Measurements from ENCODE around the gene CPNE9.

The CPNE9 gene

DNA sequence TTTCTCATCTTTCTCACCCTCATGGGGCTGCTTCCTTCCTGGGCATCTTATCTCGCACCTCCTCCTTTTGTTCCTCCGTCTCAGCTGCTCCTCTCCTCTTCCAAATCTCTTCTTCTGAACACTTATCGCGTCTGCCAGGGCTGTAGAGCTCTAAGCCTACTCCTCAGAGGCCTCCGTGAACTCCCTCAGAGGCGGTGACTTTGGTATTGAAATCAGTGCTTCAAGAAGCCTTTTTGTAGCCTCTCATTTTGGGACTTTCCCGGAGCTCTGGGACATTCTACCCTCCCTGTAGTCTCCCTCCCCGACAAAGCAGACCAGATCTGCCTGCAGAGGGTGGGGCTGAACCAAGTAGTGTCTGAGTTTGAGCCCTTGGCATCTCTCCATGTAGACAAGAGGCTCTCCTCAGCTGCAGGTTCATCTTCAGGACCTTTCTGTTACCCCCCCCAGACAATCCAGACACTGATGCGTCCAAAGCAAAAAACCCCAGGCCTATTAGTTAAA lies 17.5 kb upstream of the CPNE9 start:
- no peak overlapping the region for H3K4me3 ChIP-seq (ENCODE audit: control insufficient read depth, low read depth, low read length)
- no peak for DNase-seq (ENCODE audit: low read depth)
- TF ChIP-seq, protein P1, sequence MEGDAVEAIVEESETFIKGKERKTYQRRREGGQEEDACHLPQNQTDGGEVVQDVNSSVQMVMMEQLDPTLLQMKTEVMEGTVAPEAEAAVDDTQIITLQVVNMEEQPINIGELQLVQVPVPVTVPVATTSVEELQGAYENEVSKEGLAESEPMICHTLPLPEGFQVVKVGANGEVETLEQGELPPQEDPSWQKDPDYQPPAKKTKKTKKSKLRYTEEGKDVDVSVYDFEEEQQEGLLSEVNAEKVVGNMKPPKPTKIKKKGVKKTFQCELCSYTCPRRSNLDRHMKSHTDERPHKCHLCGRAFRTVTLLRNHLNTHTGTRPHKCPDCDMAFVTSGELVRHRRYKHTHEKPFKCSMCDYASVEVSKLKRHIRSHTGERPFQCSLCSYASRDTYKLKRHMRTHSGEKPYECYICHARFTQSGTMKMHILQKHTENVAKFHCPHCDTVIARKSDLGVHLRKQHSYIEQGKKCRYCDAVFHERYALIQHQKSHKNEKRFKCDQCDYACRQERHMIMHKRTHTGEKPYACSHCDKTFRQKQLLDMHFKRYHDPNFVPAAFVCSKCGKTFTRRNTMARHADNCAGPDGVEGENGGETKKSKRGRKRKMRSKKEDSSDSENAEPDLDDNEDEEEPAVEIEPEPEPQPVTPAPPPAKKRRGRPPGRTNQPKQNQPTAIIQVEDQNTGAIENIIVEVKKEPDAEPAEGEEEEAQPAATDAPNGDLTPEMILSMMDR (IDR thresholded peaks at IDR 0.05; ENCODE audit: control insufficient read depth, insufficient read depth, low read depth, low read length, missing control alignments), result no peak

DNA sequence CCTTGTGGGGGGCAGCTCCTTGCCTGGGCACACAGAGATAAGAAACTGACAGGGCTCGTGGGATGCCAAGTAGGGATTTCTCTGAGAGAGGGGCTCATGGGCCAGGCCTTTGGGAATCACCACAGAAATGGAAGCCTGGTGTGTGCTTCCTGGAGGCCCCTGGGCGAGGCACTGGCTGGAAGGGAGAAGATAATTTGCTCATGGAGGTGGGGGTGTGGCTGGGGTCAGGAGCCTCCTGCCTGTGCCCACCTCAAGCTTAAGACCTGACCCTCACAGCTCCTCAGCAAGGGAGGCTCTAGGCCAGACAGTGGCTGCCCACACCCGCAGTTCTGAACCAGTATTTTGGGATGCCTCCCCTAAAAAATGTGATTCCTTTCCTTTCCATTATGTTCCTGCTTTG lies 16.9 kb upstream of the CPNE9 start:
- TF ChIP-seq, protein P1 (IDR thresholded peaks at IDR 0.05; ENCODE audit: control insufficient read depth, insufficient read depth, low read depth, low read length, missing control alignments), result no peak
- DNase-seq (ENCODE audit: low read depth), result no peak

DNA sequence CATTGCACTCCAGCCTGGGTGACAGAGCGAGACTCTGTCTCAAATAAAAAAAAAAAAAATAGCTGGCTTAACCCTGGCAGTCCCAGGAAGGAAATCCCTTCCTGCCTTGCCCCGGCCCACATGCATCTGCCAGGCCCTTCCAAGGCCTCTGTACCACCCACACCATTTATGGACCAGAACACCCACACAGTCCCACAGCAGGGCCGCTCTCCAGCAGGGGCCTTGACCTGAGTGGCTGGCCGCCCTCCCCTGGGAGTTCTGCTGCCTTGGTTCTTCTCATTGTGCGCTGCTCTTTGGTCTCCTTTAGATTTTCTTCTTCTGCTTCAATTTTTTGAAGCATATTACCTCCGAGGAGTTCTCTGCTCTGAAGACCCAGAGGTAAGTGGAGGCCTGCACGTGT lies 16.1 kb upstream of the CPNE9 start:
- no peak for DNase-seq (ENCODE audit: low read depth)
- TF ChIP-seq, protein P1 (IDR thresholded peaks at IDR 0.05; ENCODE audit: control insufficient read depth, insufficient read depth, low read depth, low read length, missing control alignments), result no peak
- no peak overlapping the region for H3K4me3 ChIP-seq (ENCODE audit: control insufficient read depth, low read depth, low read length)

More for the DNA sequence above, 16.9 kb upstream of the CPNE9 start:
- no peak overlapping the region for H3K4me3 ChIP-seq (ENCODE audit: control insufficient read depth, low read depth, low read length)

DNA sequence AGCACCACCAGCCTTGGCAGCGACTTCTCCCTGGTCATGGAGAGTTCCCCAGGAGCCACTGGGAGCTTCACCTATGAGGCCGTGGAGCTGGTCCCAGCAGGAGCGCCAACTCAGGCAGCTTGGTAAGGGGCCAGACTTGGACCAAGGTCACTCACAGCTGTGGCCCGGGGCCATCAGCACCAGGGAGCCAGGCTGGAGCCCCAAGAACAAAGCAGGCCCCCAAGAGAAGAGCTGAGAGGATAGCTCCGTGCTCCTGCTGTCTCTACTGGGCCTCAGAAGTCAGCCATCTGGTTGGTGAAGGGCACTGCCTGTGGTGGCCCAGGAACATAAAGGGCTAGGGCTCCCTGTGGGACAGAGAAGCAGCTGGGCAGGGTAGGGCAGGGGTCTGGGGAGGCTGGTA lies 14.7 kb upstream of the CPNE9 start:
- TF ChIP-seq, protein P1 (IDR thresholded peaks at IDR 0.05; ENCODE audit: control insufficient read depth, insufficient read depth, low read depth, low read length, missing control alignments), result no peak
- H3K4me3 ChIP-seq (ENCODE audit: control insufficient read depth, low read depth, low read length), result no peak overlapping the region
- no peak for DNase-seq (ENCODE audit: low read depth)

DNA sequence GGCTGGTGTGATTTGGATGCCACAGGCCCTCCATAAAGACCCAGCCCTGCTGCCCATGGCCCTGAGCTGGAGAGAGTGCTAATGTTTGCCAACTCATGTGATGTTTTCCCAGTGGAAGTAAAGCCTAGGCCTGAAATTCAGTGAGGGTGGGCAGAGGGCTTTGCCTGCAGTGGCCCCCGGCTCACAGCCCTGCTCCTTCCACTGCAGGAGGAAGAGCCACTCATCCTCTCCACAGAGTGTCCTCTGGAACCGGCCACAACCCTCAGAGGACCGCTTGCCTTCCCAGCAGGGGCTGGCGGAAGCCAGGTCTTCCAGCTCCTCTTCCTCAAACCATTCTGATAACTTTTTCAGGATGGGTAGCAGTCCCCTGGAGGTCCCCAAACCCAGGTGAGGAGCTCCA lies 13.9 kb upstream of the CPNE9 start:
- DNase-seq (ENCODE audit: low read depth), result no peak
- H3K4me3 ChIP-seq (ENCODE audit: control insufficient read depth, low read depth, low read length), result no peak overlapping the region
- TF ChIP-seq, protein P1 (IDR thresholded peaks at IDR 0.05; ENCODE audit: control insufficient read depth, insufficient read depth, low read depth, low read length, missing control alignments), result no peak

DNA sequence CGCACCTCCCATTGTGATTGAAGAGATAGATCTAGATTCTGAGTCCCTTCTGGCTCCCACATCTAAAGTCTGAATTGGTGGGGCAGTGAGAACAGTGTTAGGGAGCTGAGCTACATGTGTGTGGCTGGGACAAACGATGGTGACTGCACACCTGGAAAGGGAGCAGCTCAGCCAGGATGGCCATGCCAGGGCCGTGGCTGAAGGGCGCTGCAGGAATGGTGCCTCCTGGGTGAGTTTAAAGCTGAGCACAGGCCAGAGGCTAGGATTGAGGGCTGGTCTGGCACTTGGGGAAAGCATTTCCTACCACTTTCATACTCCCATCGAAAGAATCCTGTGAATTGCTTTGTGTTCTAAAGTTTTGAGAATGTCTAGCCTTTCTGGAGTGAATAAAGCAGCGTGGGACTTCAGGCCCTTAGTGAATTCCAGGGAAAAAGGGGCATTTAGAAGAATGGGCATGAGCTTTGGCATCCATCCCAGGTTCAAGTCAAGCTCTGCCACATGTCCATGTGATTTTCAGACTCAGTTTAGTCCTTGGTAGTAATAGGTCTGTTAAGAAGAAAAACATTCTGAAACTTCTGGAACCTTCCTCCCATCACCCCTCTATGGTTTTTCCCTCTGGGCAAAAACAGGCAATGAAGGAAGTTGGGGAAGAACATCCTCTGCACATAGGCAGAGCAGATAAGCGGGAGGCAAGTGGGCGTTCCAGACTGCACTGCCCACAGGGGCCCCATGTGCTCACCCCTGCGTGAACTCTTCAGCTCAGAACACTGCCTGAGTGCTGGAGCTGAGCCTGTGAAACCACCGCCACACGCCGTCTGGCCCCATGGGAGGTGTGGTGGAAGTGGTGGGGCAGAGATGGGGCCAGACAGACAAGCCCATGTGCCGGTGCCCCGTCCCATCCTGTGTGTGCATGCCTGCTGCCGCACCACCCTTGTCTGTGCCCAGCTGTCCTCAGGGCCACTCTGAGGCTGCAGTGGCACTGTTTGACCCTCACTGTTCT lies 12.9 kb upstream of the CPNE9 start:
- no peak for DNase-seq (ENCODE audit: low read depth)
- TF ChIP-seq, protein P1 (IDR thresholded peaks at IDR 0.05; ENCODE audit: control insufficient read depth, insufficient read depth, low read depth, low read length, missing control alignments), result no peak
- H3K4me3 ChIP-seq (ENCODE audit: control insufficient read depth, low read depth, low read length), result no peak overlapping the region

Measured in AG09309 (cell line).